Spleen (tissue), 7 donors: ENCODE data around the gene SLC1A2.

Experiments used
- CTCF ChIP-seq, 11 experiments: fragments of 200-600 bp in 7 of 11; fragments of 450-650 bp in 4 of 11; sonication (generic) in 4 of 11; IDR thresholded peaks in 8 of 11; conservative IDR thresholded peaks in 3 of 11; 1 replicate in 7 of 11; 2 replicates in 4 of 11; pipeline versions ENCODE4 v1.4.0 to v1.8.0; 2016 to 2021; ENCODE audit warnings: antibody characterized with exemption in 11 of 11, inconsistent platforms in 4 of 11, mild to moderate bottlenecking in 1 of 11
- POLR2A ChIP-seq, 3 donors: fragments of 450-650 bp; IDR thresholded peaks; one replicate each; pipeline ENCODE4 v1.5.1; 2017; ENCODE audit warnings: antibody characterized with exemption in 3 of 3, mild to moderate bottlenecking in 1 of 3
- donor health status: DM: no; HTN: no; CAD: no; lungs with moderate emphysema.
- donor health status: DM: no; HTN: no; CAD: no.
- donor health status: DM: no; HTN: no; CAD: no.

- no peak for TF ChIP-seq POLR2A (IDR thresholded peaks at IDR 0.05)
- TF ChIP-seq CTCF (IDR thresholded peaks at IDR 0.05 in 8 of 11, conservative IDR thresholded peaks at IDR 0.05 in 3 of 11): no peak
Observed at GRCh38 chr11:35308157-35308556, 111.2 kb downstream of the SLC1A2 start.
